K562 (cell line): ENCODE measurements around the gene TCEAL9. TPM values are rescaled to one million over a fixed set of nuclear protein-coding genes. Genes with fewer than 3 reads are reported as not detected.

Experiments
- ATF7 ChIP-seq: fragments of 450-650 bp; IDR thresholded peaks from 2 replicates; pipeline ENCODE4 v1.7.1; 2014; ENCODE audit warnings: mild to moderate bottlenecking, moderate library complexity
- CBFA2T2 ChIP-seq: fragments of 450-650 bp; conservative IDR thresholded peaks from 2 replicates; pipeline ENCODE4 v1.6.1; 2017; ENCODE audit warnings: mild to moderate bottlenecking
- DMBX1 ChIP-seq: fragments of 250-450 bp; sonication (Bioruptor Pico); IDR thresholded peaks from 2 replicates; pipeline ENCODE4 v1.8.0; 2022; ENCODE audit warnings: inconsistent platforms, mild to moderate bottlenecking, moderate library complexity, borderline replicate concordance
- MTA2 ChIP-seq: fragments of 450-650 bp; IDR thresholded peaks from 2 replicates; pipeline ENCODE4 v1.6.1; 2016; ENCODE audit warnings: low read depth
- MTF1 ChIP-seq: fragments of 250-450 bp; sonication (Bioruptor Pico); IDR thresholded peaks from 2 replicates; pipeline ENCODE4 v1.9.0; 2021; ENCODE audit warnings: moderate library complexity, mild to moderate bottlenecking, inconsistent platforms, borderline replicate concordance
- OTX1 ChIP-seq: fragments of 450-650 bp; formaldehyde crosslinking; IDR thresholded peaks from 2 replicates; pipeline ENCODE4 v1.4.0; 2022; ENCODE audit warnings: mild to moderate bottlenecking
- RERE ChIP-seq: sonication (generic); formaldehyde crosslinking; IDR thresholded peaks from 2 replicates; pipeline ENCODE4 v1.8.0; 2023; ENCODE audit warnings: missing genetic modification reagents, mild to moderate bottlenecking, borderline replicate concordance
- SMC3 ChIP-seq: conservative IDR thresholded peaks from 2 replicates; pipeline ENCODE4 v1.6.1; 2011; ENCODE audit warnings: low read depth, low read length, improper control_type of control experiment; ENCODE audit not compliant: insufficient read depth
- SNIP1 ChIP-seq: fragments of 450-650 bp; IDR thresholded peaks from 2 replicates; pipeline ENCODE4 v1.7.1; 2017; ENCODE audit warnings: low read depth, mild to moderate bottlenecking
- TEAD4 ChIP-seq, 2 experiments: sonication (generic) in 1 of 2; formaldehyde crosslinking in 1 of 2; IDR thresholded peaks; 2 replicates each; pipeline versions ENCODE4 v1.6.1 to v1.8.0; 2012 to 2022; ENCODE audit warnings: borderline replicate concordance in 1 of 2, inconsistent platforms in 1 of 2, low read length in 1 of 2, mild to moderate bottlenecking in 1 of 2, missing genetic modification reagents in 1 of 2
- WHSC1 ChIP-seq: IDR thresholded peaks from one replicate; pipeline ENCODE4 v1.6.1; 2012; ENCODE audit warnings: low read length, control low read depth, inconsistent platforms
- ZBTB7A ChIP-seq: IDR thresholded peaks from 2 replicates; pipeline ENCODE4 v1.6.1; 2011; ENCODE audit warnings: low read depth, mild to moderate bottlenecking, low read length, moderate library complexity, borderline replicate concordance; ENCODE audit not compliant: control insufficient read depth
- ZNF436 ChIP-seq: fragments of 250-450, 450-650 bp; sonication (Bioruptor Pico); formaldehyde crosslinking; IDR thresholded peaks from 2 replicates; pipeline ENCODE4 v1.7.0; 2020; ENCODE audit warnings: mild to moderate bottlenecking
- ZNF57 ChIP-seq: fragments of 450-650 bp; formaldehyde crosslinking; IDR thresholded peaks from 2 replicates; pipeline ENCODE4 v1.4.0; 2020; ENCODE audit warnings: mild to moderate bottlenecking, moderate library complexity
- ZNF609 ChIP-seq: sonication (generic); formaldehyde crosslinking; IDR thresholded peaks from 2 replicates; pipeline ENCODE4 v1.8.1; 2023; ENCODE audit warnings: missing genetic modification reagents, mild to moderate bottlenecking, borderline replicate concordance
- polyA plus RNA-seq, 8 experiments: library from polyadenylated mRNA; depleted of rRNA in 4 of 8; stranded (reverse) in 5 of 8; unstranded in 3 of 8; fragments of >200 nt; fragmentation: Nextera tagmentation in 2 of 8; fragmentation: Illumina TruSeq in 1 of 8; extraction: Ambion mirVana in 2 of 8; extraction: Trizol in 1 of 8; gene quantifications; 2 replicates each; pipeline versions ENCODE4 v1.2.1 to v1.2.3, GENCODE V29; 2011 to 2014; ENCODE audit warnings: inconsistent platforms in 1 of 8, missing spikeins in 1 of 8
- total RNA-seq, 7 experiments: library from RNA; depleted of rRNA in 6 of 7; stranded (reverse); fragments of >200 nt in 6 of 7; fragmentation: Illumina TruSeq in 2 of 7; extraction: Trizol in 2 of 7; gene quantifications; 2 replicates each; pipeline versions ENCODE4 v1.2.1 to v1.2.3, GENCODE V29; 2011 to 2021; ENCODE audit warnings: low replicate concordance in 1 of 7
- TF ChIP-seq, protein P1 (sequence below): fragments of 450-650 bp; IDR thresholded peaks from 2 replicates; pipeline ENCODE4 v1.6.1; 2014; ENCODE audit warnings: low read depth, mild to moderate bottlenecking, moderate library complexity, borderline replicate concordance

The TCEAL9 gene
- total and polyA plus RNA-seq, 9 of the 15 experiments (the other 6 are each of a cell fraction or from before 2014, with no cell fraction given) = 16.2 to 106 (median 69.6) TPM

DNA sequence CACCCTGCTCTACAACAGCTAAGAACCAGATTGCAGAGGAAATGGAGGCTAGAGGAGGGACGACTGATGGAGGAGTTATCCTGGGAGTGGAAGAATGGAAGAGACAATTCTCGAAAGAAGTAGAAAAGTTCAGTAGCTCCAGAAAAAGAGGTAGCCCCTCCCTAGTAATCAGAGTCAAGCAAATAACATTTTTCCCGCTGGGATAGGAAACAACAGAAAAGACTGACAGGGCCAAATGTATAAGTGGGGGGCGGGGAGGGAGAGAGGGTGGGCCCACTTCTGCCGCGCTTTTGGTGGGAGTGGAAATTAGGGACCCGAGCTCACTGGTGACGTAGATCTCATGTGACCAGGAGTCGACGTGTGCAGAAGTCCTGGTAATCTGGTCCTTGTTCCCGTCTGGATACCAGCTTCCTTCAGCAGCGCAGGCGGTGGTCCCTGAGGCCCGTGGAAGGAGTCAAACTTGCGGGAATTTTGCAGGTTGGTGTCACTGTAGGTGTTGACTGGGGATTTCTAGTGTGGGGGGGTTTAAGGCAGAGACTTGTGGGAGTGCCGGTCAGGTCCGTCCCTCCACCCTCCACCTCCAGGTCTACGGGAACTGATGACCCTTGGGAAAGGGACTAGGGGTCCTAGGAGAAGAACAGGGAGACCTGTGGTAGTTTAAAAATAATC, at the start of gene TCEAL9 (continued):
- TF ChIP-seq RERE (no peak), ZNF609 (no peak), CBFA2T2 (no peak), WHSC1 (no peak), SMC3 (no peak), TEAD4 (IDR thresholded peaks at IDR 0.05; ENCODE audit: low read length) (no peak), TEAD4 (CRISPR knock-in tag; IDR thresholded peaks at IDR 0.05; ENCODE audit: borderline replicate concordance) (no peak), OTX1 (CRISPR knock-in tag) (no peak), SNIP1 (no peak), ZBTB7A (0 out of 2 replicates have a peak, but pooled peaks have one; percentile 19), ZNF57 (no peak), ZNF436 (CRISPR knock-in tag) (no peak), MTF1 (no peak), ATF7 (peak; percentile 43; the same call in 1 of the 2 replicates), DMBX1 (CRISPR knock-in tag) (no peak), MTA2 (no peak)
- TF ChIP-seq, protein P1, sequence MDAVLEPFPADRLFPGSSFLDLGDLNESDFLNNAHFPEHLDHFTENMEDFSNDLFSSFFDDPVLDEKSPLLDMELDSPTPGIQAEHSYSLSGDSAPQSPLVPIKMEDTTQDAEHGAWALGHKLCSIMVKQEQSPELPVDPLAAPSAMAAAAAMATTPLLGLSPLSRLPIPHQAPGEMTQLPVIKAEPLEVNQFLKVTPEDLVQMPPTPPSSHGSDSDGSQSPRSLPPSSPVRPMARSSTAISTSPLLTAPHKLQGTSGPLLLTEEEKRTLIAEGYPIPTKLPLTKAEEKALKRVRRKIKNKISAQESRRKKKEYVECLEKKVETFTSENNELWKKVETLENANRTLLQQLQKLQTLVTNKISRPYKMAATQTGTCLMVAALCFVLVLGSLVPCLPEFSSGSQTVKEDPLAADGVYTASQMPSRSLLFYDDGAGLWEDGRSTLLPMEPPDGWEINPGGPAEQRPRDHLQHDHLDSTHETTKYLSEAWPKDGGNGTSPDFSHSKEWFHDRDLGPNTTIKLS = peak; percentile 46; the same call in 1 of the 2 replicates
